HEK293T (cell line): Measurements from ENCODE around the gene NKTR.

Experiments used
- ARNT ChIP-seq: fragments of 450-650 bp; IDR thresholded peaks from 2 replicates; pipeline ENCODE4 v1.6.1; 2017; ENCODE audit warnings: mild to moderate bottlenecking
- ELF4 ChIP-seq: fragments of 450-650 bp; IDR thresholded peaks from 2 replicates; pipeline ENCODE4 v1.6.1; 2017; ENCODE audit warnings: antibody characterized with exemption
- FOXA1 ChIP-seq: fragments of 450-650 bp; IDR thresholded peaks from 2 replicates; pipeline ENCODE4 v1.6.1; 2016; ENCODE audit warnings: mild to moderate bottlenecking
- L3MBTL2 ChIP-seq: fragments of 450-650 bp; conservative IDR thresholded peaks from 2 replicates; pipeline ENCODE4 v1.6.1; 2016; ENCODE audit warnings: mild to moderate bottlenecking
- NFRKB ChIP-seq: fragments of 450-650 bp; IDR thresholded peaks from 2 replicates; pipeline ENCODE4 v1.6.1; 2016; ENCODE audit warnings: mild to moderate bottlenecking, moderate library complexity
- SP1 ChIP-seq: fragments of 450-650 bp; IDR thresholded peaks from 2 replicates; pipeline ENCODE4 v1.6.1; 2017
- SUZ12 ChIP-seq: fragments of 450-650 bp; IDR thresholded peaks from 2 replicates; pipeline ENCODE4 v1.6.1; 2016; ENCODE audit warnings: mild to moderate bottlenecking
- TARDBP ChIP-seq: fragments of 450-650 bp; IDR thresholded peaks from 2 replicates; pipeline ENCODE4 v1.6.1; 2016
- ZNF384 ChIP-seq: fragments of 450-650 bp; IDR thresholded peaks from 2 replicates; pipeline ENCODE4 v1.6.1; 2016
- TF ChIP-seq, protein P1 (sequence below): fragments of 450-650 bp; IDR thresholded peaks from 2 replicates; pipeline ENCODE4 v1.6.1; 2016

DNA sequence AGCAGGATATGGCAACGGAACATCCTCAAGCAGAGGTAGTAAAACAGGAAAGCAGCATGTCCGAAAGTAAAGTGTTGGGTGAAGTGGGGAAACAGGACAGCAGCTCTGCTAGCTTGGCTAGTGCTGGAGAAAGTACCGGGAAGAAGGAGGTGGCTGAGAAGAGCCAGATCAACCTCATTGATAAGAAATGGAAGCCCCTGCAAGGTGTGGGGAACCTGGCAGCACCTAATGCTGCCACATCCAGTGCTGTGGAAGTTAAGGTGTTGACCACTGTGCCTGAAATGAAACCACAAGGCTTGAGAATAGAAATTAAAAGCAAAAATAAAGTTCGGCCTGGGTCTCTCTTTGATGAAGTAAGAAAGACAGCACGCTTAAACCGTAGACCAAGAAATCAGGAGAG, 38.7 kb downstream of the NKTR start:
- TF ChIP-seq ELF4 = no peak
- TF ChIP-seq FOXA1 = no peak
- TF ChIP-seq, protein P1, sequence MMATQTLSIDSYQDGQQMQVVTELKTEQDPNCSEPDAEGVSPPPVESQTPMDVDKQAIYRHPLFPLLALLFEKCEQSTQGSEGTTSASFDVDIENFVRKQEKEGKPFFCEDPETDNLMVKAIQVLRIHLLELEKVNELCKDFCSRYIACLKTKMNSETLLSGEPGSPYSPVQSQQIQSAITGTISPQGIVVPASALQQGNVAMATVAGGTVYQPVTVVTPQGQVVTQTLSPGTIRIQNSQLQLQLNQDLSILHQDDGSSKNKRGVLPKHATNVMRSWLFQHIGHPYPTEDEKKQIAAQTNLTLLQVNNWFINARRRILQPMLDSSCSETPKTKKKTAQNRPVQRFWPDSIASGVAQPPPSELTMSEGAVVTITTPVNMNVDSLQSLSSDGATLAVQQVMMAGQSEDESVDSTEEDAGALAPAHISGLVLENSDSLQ = no peak
- TF ChIP-seq ZNF384 = no peak
- no peak for TF ChIP-seq L3MBTL2
- TF ChIP-seq SP1 = no peak
- TF ChIP-seq TARDBP = no peak
- no peak for TF ChIP-seq SUZ12
- no peak for TF ChIP-seq NFRKB
- no peak for TF ChIP-seq ARNT
